Stimulated activated CD4-positive, alpha-beta T cell treated with anti-CD3 and anti-CD28 coated beads, Interleukin-1b, Interleukin-23, amount 100 ng/mL, for 24 hours (primary cell): Measurements from ENCODE around the gene S100A13.
A peak's percentile ranks its signal among the peaks of the same experiment; 100 is the strongest.

Source experiments
- DNase-seq, 4 experiments: peaks; one replicate each; pipeline ENCODE4 v3.0.0-alpha.2; 2020; ENCODE audit warnings: low read depth in 4 of 4, low spot score in 1 of 4

S100A13 gene

DNA sequence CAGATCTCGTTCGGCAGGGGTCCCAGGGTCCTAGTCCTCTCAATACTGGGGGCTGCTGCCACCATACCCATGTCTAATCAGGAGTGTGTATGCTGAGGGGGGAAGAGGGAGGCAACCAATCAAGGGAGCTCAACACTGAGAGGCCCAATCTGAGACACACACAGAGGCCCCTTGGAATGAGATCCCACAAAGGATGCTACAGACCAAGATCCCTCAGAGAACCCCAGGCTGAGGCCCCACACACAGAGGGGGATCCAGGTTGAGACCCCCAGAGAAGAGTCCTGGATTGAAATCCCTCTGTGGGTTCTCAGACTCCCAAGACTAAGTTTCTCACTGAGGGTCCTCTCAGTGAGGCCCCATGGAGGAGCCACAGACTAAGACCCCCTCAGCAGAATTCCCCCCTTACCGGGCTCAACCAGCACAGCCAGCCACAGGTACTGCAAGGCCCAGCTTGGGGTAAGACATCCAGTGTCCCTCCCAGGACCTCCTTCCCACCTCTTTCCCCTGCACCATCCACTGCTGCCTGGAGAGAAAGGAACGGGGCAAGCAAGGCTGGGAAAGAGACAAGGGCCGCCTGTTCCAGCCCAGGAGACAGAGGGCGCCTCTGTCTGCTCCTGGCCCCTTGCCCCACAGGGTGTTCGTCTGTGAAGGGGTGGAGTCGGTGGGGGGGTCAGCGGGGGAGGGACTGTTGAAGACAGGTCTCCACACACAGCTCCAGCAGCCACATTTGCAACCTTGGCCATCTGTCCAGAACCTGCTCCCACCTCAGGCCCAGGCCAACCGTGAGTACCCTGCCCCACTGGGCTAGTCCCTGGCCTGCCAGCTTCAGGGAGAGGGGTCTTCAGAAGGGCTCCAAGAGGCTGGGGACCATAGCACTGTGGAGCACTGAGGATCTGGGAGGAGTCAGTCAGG, 666 bp upstream of the S100A13 start, which contains the start of gene S100A1:
TSS of gene S100A1 (plus strand) at position 720 of the 912 bp plus-strand sequence. CDS start 2,088 bp downstream, outside the sequence.
- no peak for DNase-seq

- DNase-seq, result no peak
These were observed 815 bp downstream of the S100A13 start for GRCh38 chr1:153626477-153626903.

GRCh38 chr1:153624965-153625611, 2.2 kb downstream of the S100A13 start:
- DNase-seq, result no peak

DNA sequence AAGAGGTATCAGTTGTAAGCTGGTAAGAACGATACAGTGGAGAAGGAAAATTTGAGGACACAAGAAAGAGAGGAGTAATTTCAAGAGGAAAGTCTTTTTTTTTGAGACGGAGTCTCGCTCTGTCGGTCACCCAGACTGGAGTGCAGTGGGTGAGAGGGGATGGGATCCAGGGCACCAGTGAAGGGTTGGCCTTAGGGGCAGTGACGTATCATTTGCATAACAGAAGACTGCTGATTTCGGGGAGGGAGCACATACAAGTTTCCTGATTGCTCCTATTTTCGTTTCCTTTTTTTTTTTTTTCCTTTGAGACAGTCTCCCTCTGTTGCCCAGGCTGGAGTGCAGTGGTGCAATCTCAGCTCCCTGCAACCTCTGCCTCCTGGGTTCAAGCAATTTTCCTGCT, 4.2 kb downstream of the S100A13 start:
- no peak for DNase-seq

DNA sequence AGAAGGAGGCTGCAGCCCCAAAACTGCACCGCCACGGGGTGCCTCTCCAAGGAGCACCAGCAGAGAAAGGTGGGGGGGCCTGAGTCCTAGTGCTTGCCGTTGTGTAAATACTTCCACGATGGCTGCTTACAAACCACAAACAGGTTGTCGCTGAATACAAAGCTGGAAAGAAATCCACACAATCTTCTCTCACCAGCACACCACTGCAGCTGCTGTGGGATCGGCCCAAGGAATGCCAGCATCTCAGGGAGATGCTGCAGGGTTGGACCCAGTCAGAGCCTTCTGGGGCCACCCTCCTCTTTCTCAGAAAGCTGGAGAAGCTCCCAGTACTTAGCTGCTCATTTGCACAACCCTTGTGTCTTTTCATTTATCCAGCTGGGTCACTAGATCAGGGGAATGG, 8.1 kb downstream of the S100A13 start:
- DNase-seq, result no peak

DNA sequence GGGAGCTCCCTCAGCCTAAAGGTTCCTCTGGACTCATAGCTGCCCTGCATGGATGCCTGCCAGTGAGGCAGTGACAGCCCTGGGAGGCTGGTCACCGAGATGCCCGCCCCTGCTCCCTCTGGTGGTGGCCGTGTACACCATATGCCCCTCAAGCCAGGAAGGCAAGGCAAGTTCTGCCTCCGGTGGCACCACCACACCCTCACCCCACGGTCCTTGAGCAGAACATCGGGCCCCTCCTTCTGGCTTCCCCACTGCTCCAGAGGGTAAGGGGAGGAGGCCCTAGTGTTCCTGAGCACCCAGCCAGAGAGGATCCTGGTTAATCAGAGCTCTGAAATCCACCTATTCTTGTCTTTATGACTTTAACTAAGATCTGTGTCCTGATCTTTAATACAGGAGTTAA, 9.6 kb downstream of the S100A13 start:
- peak in 2 of 4 experiments; percentile 13 to 59 for DNase-seq

DNA sequence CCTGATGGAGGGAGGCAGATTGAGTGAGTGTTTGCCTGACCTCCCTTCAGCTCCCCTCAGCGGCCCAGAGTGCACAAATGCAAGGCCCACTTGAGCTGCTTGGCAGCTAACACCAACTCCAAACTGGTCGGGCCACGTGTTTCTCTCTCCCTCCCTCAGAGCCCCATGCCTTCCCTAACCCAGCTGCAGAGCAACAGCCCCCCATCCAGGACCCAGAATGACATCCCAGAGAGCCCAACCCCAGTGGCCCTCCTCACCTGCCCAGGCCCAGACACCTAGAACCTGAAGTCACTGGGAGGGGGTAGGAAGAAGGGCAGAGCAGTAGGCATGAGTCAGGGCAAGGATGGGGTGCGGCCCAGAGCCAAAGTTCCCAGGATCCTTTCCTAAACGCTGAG, 10.4 kb downstream of the S100A13 start:
- no peak for DNase-seq

- DNase-seq, result no peak
These were observed 11.0 kb downstream of the S100A13 start, which contains the start of gene S100A14 for GRCh38 chr1:153616144-153616916. Gene S100A14 (minus strand): TSS chr1:153616325. CDS start chr1:153615858, 467 bp downstream.

GRCh38 chr1:153615406-153615805, 11.9 kb downstream of the S100A13 start:
- no peak for DNase-seq

GRCh38 chr1:153614906-153615305, 12.4 kb downstream of the S100A13 start:
- no peak for DNase-seq

DNA sequence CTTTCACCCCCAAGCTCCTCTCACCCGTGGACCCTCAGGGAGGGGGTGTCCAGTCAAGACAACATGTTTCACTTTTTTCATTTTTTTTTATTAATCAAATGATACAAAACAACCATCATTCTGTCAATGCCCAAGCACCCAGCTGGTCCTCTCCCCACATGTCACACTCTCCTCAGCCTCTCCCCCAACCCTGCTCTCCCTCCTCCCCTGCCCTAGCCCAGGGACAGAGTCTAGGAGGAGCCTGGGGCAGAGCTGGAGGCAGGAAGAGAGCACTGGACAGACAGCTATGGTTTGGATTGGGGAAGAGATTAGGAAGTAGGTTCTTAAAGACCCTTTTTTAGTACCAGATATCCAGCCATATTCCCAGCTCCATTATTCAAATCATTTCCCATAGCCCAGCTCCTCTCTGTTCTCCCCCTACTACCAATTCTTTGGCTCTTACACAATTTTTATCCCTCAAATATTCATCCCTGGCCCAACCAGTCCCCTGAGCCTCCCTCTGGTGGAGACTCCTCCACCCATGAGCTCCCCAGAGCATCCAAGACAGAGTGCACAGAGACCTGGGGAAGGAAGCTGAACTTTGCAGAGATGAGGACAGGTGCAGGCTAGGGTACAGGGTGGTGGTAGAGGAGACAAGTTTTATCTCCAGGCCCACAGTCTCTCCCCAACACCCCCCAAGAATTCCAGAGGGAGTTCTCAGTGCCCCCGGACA, 13.0 kb downstream of the S100A13 start:
- no peak for DNase-seq

- no peak for DNase-seq
These were observed 13.9 kb downstream of the S100A13 start for GRCh38 chr1:153613406-153613805.

- DNase-seq, result no peak
These were observed 14.5 kb downstream of the S100A13 start, which contains the start of gene S100A16 for GRCh38 chr1:153612755-153613331. Gene S100A16 (minus strand): TSS chr1:153613137. CDS start chr1:153608151, 4,986 bp downstream.

GRCh38 chr1:153612111-153612754, 15.1 kb downstream of the S100A13 start:
- DNase-seq, result no peak

GRCh38 chr1:153611356-153611755, 15.9 kb downstream of the S100A13 start:
- DNase-seq, result no peak

GRCh38 chr1:153610811-153611301, 16.4 kb downstream of the S100A13 start:
- no peak for DNase-seq

DNA sequence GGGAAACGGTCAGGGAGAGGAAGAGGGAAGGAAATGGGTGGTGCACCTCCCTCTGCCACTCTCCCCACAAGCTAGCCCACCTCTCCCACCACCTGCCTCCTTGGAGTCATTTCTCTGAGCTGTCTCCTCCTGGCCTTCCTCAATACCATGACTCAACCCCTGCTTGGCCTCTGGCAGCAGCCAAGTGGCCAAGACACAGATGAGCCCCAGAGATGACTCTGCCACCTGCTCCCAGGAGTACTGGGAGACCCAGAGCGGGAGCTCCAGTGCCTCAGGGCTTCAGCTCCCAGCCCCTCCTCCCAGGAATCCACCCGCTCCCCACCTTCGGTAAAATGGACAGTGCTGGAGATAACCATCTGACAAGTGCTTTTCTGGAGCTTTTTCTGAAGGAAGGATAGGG, 17.0 kb downstream of the S100A13 start:
- DNase-seq, result no peak

GRCh38 chr1:153609585-153609907, 17.8 kb downstream of the S100A13 start:
- DNase-seq, result no peak

DNA sequence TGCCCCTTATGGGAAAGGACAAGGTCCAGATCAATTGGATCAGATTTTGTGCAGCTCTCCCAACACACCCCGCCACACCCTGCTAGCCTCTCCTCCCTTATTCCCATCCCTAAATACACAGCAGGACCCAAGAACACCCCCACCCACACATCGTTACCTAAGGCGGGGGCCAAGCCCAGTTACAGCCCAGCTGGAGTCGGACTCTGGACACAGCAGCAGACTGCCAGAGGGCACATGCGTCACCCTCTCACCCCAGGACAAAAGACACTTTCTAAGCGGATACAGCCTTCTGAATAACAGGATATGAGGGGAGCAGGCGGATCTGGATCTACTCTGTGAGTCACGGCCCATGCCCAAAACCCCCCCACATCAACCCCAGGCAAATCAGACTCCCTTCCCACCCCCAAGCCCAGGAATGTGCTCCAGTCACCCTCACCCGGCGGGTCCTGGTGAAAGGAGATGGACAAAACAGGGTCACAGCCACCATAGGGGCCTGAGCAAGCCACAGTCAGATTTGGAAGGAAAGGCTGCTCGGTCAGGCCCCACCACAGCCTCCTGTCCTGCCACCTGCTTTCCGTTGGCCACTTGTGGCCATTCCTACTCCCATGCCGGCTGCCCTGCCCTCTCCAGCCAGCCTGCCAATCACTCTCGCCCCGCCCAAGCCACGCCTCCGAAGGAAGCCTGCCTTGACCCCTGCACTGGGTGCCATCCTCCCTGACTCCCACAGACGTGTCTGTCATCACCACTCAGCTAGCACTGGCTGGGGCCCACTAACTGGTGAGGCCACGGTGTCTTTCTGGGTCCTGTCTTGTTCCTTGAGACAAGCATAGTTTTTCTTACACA, 18.3 kb downstream of the S100A13 start:
- no peak for DNase-seq
